Nucleus accumbens (tissue), 56 donors: ENCODE results near the gene TMEM135.

Experiments
- DNase-seq, 56 donors: peaks; one replicate each; lab custom pipeline; 2025; lab: John Stamatoyannopoulos, UW

The TMEM135 gene

DNA sequence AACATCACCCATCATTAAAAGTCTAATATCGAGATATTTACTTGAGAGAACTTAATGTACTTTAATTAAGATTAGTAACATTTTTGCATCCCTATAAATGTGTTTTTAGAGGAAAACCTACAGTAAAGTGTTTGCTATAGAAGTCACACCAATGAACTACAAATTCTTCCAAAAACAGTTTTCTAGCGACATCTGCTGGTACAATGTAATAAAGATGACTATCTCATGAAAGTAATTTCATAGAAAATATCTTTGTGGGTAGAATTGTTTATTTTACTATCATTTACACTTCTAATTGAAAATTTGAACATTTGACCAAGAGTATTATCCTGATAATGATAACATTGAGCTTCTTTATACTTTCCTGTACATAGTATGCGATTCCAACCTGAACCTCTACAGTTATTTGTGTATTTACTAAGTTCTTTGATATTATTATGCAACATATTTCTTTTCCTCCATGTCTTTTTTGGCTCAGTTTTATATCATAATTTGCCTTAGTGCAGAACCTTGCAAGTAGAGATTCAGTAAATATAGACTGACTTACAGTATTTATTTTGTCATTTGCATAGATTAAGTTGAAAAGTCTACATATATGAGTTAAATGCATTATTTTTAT is 252.7 kb downstream of the TMEM135 start:
- DNase-seq: no peak

DNA sequence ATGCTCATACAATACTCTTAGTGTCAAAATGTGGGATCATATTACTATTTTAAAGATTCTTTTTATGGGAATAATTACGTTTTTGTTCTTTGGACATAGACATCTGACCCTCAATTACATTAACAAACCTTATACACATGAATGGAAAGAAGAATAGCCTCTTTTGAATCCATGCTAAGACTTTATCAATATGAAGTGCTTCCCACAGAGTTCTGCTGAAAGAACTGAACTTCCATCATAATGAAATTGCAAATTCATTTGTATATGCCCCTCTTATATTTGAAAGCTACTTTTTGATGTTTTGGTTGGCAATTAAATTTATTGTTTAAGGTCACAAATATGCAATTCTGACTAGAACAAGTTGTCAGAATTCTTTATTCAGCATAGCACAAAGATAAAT is 254.9 kb downstream of the TMEM135 start:
- DNase-seq: no peak

DNA sequence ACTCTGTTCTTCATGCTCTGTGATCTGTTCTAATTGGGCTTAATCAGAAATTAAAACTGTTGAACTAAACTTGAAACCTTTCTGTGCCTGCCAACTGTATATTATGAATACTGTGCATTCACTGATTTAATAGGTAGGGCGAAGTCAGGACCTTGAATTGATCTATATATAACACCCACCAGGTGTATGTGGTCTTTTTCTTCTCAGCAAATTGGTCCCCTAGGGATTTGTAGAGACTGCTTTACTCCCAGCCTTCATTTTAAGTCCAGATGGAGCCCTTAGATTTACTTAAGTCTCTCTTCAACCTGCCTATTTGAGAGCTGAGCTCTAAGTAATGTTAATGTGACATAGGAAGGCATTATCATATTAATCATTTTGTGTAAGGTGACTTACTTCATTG is 257.5 kb downstream of the TMEM135 start:
- DNase-seq: no peak

DNA sequence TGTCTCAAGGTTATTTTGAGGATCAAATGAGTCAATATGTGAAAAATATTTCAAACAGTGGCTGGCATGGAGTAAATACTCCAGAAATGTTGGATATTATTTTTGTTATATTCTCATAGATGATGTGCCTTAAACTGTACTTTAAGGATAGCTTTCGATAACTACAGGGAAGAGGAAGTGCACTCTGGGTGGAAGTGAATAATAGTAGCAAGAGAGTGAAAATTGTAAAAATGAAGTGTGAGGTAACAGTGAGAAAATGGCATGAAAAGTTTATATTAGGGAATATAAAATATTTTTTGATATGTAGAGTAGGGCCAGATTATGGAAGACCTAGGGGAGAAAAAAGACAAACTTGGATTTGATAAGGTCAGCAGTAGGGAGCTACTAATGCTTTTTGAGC is 258.9 kb downstream of the TMEM135 start:
- no peak for DNase-seq

DNA sequence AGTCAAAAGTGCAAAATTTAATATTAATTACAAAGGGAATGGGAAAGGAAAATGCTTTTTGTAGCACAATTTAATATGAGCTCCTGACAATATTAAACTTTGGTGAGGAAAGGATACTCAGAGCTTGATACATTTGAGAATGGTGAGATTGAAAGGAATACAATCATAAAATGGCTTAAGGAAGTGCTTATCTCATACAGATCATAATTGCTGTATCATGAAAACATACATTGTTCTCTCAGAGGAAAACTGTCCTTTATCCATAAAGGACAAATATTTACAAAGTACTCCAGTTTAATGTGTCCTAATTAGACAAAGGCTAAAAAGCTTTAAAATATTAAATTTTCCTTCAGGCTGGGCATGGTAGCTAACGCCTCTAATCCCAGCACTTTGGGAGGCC is 260.4 kb downstream of the TMEM135 start:
- no peak for DNase-seq

DNA sequence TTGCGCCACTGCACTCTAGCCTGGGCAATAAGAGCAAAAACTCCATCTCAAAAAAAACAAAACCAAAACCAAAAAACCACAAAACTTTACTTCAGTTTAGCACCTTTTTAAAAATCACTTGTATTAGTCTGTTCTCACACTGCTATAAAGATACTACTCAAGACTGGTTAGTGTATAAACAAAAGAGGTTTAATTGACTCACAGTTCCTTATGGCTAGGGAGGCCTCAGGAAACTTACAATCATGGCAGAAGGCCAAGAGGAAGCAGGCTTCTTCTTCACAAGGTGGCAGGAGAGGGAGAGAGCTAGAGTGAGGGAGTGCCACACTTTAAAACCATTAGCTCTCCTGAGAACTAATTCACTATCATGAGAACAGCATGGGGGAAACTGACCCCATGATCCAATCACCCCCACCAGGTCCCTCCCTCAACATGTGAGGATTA is 261.3 kb downstream of the TMEM135 start:
- no peak for DNase-seq

DNA sequence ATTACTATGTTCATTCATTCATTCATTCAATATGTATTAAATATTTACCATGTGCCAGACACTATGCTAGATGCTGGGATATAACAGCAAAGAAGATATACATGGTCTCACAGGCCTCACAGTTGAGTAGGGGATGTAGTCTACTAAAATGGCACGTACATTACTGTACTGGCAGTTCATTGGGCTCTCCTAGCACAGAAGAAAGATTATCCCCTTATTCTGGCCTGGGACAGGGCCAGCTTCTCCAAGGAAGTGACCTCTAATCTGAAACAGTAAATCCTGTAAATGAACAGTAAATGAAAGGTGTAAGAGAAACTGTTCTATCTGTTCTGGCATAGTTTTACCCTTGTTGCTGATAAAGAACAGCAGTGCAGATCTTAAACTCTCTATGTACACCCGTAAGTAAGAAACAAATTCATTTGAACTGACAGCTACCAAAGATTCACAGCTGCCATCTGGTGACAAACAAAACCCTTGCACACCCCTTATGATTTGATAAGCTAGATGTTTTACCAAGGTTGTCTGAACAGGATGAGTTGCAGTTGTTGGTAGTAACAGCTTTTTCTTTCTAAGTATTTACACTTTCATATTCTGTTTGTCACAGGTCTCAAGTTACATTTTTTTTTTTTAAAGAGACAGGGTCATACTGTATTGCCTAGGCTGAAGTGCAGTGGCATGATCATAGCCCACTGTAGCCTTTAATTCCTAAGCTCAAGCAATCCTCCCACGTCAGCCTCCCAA is 263.1 kb downstream of the TMEM135 start:
- DNase-seq: no peak

DNA sequence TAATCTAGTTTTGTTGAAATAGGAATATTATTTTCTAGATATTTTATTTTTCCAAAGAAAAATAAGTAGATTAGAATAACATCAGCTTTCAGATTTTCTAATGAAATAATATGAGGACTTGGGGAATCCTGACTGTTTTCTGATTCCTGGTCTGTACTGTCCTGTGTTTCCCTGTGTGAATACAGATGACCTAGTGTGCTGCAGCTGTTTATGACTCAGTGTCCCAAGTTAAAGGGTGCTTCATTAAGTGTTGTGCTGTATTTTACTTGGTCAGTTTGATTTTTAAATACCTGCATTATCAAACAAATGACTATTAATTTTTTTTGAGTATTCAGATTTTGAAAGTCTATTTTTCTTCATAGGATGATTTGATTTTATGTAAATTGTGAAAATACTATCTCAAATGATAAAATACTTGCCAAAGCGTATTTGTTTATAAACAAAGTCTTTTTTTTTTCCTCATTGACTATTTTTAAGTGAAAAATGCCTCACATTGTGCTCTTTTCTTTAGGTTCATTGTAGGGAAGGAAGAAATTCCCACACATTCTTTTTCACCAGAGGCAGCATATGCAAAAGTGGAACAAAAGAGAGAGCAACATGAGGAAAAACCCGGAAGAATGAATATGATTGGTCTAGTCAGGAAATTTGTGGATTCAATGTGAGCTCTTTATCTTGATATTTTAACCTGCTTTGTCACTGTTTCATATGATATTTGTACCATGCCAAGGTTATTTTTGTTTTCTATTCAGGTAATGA is 264.2 kb downstream of the TMEM135 start:
- no peak for DNase-seq

DNA sequence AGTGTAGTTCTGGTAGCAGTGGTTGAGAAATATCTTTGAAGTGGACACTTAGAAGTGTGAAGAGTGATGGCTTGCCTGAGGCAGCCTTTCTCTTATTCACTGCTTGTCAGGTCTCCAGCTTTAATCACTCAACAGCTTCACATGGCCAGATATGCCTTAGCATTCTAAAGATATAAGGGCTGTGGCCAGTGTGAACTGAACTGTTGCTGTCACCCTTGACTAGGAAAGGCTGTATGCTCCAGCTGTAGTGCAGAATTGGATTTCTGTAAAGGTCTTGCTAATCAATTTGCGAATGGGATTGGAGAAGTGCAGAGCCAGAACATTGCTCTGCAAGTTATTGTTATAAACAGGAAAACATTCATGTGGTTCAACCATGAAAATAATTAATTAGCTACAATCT is 266.7 kb downstream of the TMEM135 start:
- no peak for DNase-seq

DNA sequence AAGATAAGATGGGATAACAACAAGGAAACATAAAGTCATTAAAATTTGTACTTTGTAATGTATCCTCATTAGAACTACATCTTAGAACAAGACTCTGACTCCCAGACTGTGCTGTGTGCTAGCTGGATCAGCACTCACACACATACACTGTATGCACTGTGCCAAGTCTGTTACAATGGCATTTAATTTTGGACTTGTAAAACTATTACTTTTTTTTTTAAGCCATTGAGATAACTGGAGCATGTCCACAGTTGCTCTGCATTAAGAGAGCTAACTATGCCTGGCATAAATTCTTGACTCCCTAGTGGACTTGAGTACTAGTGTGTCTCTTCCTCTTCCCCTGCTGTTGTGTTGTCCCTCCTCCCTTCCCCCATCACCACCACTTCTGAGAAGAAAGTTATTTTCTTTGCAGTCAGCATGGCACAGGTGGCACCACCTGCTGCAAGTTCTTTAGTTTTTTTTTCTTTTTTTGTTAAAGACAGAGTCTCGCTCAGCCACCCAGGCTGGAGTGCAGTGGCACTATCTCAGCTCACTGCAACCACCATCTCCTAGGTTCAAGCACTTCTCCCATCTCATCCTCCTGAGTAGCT is 268.6 kb downstream of the TMEM135 start:
- no peak for DNase-seq

DNA sequence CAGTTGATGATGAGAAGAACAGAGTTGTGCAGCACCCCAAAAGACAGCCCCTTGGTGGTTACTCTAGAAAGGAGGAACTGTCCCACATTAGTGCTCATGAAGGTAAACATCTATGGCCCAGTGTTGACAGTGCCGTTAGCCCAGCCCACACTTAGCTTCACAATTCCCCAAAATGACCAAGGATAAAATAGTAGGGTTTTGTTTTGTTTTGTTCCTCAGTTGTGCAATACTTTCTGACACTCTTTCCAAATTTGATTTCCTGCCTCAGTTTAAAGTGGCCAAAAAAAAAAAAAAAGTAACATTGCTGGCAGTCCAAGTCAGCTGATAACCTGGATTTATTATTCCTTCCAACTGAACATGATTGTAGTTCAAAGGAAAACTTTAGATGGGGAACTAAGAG is 269.4 kb downstream of the TMEM135 start:
- no peak for DNase-seq

DNA sequence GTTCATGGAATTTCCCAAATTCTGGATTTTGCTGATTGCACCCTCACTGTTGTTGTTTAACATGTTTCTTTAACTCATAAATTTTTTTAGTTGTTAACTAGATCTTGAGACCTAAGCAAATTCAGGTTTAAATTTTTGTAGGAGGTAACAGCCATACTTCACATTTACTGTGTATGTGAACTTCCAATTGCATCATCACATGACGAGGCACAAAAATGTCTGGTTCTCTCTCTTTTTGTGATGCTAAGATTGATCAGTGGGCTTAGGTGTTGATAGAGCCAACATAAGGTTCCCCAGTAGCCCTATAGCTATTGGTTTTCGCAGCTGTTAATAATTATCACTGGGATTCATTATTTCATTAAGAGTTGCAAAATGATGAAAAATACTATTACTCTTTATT is 277.5 kb downstream of the TMEM135 start:
- no peak for DNase-seq

DNA sequence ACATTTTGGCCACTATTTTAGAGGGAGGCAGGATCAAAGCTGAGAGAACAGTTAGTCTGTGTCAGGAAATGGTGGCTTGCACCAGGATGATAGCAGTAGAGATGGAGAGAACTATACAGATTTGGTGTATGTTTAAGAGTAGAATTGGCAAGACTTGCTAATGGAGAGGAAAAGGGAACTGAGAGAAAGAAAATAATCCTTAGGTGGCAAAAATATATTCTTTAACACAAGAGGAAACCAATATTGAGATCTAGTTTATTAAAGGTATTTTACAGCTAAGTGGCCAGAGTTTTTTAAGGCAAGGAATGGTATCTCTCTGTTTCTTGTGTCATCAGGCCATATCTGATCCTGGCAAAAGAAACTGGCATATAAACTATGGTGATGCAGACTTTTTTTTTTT is 278.8 kb downstream of the TMEM135 start:
- DNase-seq: no peak

DNA sequence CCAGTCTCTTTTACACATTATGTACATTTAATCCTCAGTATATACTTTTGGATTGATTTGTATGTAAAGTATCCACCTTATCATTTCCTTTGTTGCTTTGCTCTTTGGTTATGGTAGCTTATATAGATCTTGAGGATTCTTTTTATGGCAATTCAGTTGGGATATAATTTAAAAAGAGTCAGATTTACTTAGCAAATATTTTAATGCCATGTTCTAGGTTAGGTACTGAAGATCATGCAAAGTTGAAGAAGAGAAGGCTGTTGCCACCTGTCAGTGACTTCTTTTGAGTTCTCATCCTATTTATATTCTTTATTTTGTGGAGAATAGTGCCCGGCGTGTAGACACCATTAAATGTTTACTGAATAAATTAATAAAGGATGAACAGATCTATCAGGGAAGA is 279.7 kb downstream of the TMEM135 start:
- DNase-seq: no peak

DNA sequence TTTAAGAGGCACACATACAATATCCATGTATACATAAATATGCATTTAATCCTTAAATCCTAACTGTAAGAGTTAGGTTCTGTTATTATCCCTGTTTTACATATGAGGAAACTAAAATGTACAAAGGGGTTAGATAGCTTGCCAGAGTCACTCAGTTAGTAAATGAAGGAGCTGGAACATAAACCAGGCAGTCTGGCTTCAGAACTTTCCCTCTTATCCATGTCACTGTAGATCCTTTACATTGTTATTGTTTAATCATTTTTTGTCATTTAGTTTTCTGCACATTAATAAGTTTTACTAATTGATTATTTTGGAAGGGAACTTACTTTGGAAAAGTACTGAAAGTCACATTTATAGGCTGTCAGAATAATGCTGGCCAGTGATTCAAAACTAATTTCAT is 282.4 kb downstream of the TMEM135 start:
- DNase-seq: no peak

DNA sequence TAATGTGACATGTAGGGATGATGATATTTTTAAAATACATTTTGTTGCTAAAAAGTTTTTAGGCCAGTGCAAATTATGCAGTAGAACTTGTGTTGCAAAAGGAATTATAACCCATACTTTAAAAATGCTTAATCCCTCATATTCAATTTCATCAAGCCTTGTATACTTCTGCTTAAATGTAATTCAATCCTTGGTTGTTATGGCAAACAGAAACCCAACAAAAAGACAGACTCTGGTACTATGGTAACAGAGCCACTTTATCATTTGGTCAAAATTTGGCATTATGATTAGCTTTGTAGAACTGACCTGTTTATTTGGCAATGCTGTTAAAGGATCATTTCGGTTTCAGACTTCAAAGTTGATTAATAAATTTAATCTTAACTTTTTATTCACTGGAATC is 284.8 kb downstream of the TMEM135 start:
- no peak for DNase-seq

DNA sequence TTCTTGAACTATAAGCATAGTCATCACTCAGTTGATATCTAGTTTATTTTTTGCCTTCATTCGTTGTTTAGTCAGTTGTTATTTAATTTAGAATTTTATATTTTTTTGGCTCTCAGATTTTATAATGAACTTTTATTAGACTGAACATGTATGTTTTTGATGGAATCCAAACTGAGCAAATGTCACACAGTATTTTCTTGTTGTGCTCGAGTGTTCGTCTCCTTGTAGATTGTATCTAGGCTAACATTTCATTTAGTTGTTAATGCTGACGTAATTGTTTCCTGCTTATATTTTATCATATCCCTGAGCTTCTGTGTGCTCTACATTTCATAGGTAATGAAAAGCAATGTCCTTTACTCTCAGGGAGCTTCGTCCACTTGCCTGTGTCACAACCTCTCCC is 286.2 kb downstream of the TMEM135 start:
- no peak for DNase-seq

DNA sequence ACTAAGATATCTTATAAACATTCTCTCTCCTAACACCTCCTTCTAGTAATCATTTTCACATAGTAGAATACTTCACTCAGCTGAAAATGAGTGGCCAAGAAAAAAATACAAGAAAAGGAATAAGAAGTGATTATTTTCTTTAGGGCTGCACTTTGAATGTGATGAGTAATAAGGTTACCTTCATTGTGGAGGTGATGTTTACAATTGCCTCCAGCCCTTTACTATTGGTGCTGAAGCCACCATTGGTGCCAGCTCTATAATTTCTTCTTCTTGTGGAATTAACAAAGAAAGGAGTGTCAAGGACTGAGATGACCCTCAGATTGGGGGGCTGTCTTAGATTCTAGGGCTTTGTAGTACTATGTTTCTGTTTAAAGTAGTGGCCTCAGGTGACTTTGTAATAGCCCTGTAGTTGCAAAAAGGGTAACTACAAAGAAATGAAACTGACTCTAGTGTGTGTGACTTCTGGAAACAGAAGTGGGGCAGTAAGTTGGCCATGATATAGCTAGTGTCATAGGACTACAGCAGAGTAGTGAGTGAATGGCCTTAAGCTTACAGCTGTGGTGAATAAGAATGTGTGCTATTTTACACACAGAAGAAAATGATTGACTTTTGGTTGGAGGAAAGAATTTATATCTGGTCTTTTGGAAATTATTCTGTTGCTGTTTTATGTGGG is 287.2 kb downstream of the TMEM135 start:
- DNase-seq: no peak

DNA sequence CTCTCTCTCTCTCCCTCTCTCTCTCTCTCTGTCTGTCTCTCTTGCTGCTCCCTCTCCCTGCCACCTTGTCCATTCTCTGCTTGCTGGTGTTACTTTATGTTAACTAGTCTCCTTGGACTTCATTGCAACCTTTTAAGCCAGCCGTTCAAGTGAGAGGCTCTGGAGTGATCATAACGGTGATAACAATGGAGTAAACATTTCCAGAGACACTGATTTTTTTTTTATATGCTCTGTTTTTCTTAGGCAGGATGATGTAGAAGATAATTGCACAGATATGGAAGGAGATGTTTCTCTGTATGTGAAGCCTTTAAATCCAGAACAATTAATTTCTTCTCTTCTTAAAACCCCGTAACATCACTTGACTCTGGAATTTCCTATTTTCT is 287.7 kb downstream of the TMEM135 start:
- no peak for DNase-seq

DNA sequence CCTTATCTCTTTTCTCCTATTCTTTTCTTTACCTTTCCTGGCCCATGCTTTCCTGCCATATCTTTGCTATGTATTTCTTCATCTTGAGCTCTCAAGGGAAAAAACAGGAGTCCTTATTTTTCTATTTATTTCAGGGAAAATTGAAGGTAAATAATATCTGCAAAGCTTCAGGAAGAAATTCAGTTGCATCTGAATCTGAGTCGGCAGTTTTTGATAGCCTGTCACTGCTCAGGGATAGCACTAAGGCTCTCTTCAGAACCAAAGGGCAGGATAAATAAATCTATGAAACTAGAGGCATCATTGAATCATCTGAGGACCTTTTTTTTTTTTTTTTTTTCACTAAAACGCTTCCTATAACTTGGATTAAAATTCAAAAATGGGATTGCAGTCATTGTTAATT is 288.9 kb downstream of the TMEM135 start:
- DNase-seq: no peak

DNA sequence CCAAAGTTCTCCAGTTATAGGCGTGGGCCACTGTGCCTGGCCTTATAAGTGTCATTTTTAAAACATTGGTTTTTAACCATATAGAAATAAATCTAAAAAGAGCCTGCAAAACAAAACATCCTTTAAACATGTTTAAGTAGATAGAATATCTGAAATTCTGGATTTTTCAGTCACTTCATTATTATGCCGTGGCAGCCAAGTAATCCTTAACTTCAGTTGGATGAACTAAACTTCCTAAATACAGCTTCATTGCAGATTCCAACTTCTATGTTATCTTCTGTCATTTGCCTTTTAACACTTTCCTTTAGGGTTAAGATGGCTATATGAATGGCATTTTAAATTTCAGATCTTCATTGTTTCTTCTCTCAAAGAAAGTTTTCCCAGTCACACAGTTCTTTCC is 291.4 kb downstream of the TMEM135 start:
- DNase-seq: no peak
